SK-N-MC (cell line): ENCODE results near the gene FCN2.

Source experiments
- EZH2 ChIP-seq: fragments of 200-600 bp; sonication (generic); IDR thresholded peaks from one replicate; pipeline ENCODE4 v1.6.1; 2017; ENCODE audit warnings: antibody characterized with exemption
- POLR2AphosphoS5 ChIP-seq: IDR thresholded peaks from 2 replicates; pipeline ENCODE4 v1.6.1; 2012; ENCODE audit warnings: mild to moderate bottlenecking, low read depth, low read length, borderline replicate concordance

DNA sequence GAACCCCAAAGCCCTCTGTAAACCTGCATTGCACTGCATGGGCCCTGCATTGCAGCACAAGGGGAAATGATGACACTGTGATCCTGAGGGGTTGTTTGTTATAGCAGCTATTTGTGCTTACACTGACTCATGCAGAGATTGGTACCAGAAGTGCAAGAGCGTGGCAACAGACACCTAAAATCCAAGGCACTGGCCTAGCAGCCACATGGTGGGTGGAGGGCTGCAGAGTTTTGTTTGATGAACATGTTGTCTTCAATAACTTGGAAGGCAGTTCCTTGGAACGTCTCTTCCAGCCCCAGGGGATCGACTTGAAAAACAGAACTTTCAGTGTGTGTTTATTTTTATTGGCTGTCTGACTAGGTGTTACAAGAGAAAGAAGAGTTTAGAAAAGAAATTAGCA lies 14.5 kb downstream of the FCN2 start:
- no peak for TF ChIP-seq POLR2AphosphoS5
- no peak for TF ChIP-seq EZH2
